Measurements from ENCODE around the gene RGS9. TPM values are rescaled to one million over a fixed set of nuclear protein-coding genes. Genes with fewer than 3 reads are reported as not detected.
A peak's percentile ranks its signal among the peaks of the same experiment; 100 is the strongest.

Gene RGS9
- total RNA-seq, 2 experiments from 2014 or later, result 13.7 to 26.4 TPM

- no TSS peak for BruUV-seq (replicated peaks)
- TF ChIP-seq, protein P1, sequence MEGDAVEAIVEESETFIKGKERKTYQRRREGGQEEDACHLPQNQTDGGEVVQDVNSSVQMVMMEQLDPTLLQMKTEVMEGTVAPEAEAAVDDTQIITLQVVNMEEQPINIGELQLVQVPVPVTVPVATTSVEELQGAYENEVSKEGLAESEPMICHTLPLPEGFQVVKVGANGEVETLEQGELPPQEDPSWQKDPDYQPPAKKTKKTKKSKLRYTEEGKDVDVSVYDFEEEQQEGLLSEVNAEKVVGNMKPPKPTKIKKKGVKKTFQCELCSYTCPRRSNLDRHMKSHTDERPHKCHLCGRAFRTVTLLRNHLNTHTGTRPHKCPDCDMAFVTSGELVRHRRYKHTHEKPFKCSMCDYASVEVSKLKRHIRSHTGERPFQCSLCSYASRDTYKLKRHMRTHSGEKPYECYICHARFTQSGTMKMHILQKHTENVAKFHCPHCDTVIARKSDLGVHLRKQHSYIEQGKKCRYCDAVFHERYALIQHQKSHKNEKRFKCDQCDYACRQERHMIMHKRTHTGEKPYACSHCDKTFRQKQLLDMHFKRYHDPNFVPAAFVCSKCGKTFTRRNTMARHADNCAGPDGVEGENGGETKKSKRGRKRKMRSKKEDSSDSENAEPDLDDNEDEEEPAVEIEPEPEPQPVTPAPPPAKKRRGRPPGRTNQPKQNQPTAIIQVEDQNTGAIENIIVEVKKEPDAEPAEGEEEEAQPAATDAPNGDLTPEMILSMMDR (conservative IDR thresholded peaks at IDR 0.05; ENCODE audit: low read length), result peak; percentile 98
- no peak for TF ChIP-seq EZH2phosphoT487 (IDR thresholded peaks at IDR 0.05; ENCODE audit: borderline replicate concordance, low read depth, low read length)
- H3K9me3 ChIP-seq (ENCODE audit: low read length), result no peaks in the 10 kb centered on the region
- peaks cover 20% of the 10 kb centered on the region for H3K4me1 ChIP-seq (ENCODE audit: insufficient read depth, low read length, poor library complexity, severe bottlenecking)
- no peak overlapping the region for H3K27ac ChIP-seq (ENCODE audit: low read depth, low read length, poor library complexity, severe bottlenecking)
- H4K20me1 ChIP-seq (ENCODE audit: insufficient read depth, low read length), result no peaks in the 10 kb centered on the region
- H2AFZ ChIP-seq (ENCODE audit: low read length), result peak overlapping the region; percentile 35; the same call in 1 of the 2 replicates
- no peaks in the 10 kb centered on the region for H3K79me2 ChIP-seq (ENCODE audit: insufficient read depth, low read depth, low read length)
- H3K36me3 ChIP-seq (ENCODE audit: insufficient read depth, low read length), result no peaks in the 10 kb centered on the region
- intact Hi-C loops (cut with micrococcal nuclease; ENCODE audit: unreplicated experiment), result loop anchor here (1.0 to 10.0 kb wide), 5 partner anchors 62 to 424 kb away; partner anchors contain the start of gene RGS9
- no peak overlapping the region for H3K4me3 ChIP-seq (ENCODE audit: low read depth, low read length, poor library complexity, severe bottlenecking)
- no peaks in the 10 kb centered on the region for H3K9me2 ChIP-seq (ENCODE audit: insufficient read depth, low read length)
- no peak overlapping the region for H3K4me2 ChIP-seq (ENCODE audit: low read length)
- peak; percentile 81 for DNase-seq (ENCODE audit: low spot score)
- ChIA-PET CTCF (ENCODE audit: unreplicated experiment) (interaction anchor here (1.1 kb wide), 1 partner anchor 17 kb away, joined by 4 read pairs; no protein-coding TSS in a partner anchor), POLR2A (interaction anchor here (0.6 kb wide), 1 partner anchor 124 kb away, joined by 5 read pairs; no protein-coding TSS in a partner anchor)
These were observed 61.6 kb downstream of the RGS9 start for GRCh38 chr17:65198653-65199382.

DNA sequence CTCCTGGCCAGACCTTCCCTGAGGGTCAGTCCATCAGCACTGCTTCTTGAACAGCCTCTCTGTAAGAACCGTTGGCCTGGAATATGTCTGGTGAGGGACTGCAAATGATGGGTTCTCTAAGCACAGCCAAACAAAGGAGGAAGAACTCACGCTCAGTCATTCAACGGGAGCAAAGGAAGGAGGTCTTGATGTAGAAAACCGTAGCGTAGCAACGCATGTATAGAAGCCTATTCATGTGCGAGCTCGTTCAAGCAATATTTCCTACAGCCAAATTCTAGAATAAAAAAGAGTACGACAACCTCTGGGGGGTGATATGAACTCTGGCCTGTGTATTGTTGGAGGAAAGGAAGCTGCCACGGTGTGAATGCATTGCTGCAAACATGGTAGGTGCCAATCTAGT, 64.2 kb downstream of the RGS9 start:
- Histone ChIP-seq H3K27ac (ENCODE audit: low read depth, low read length, poor library complexity, severe bottlenecking) (no peak overlapping the region), H3K9me3 (ENCODE audit: low read length) (no peaks in the 10 kb centered on the region), H4K20me1 (ENCODE audit: insufficient read depth, low read length) (no peaks in the 10 kb centered on the region), H3K79me2 (ENCODE audit: insufficient read depth, low read depth, low read length) (no peaks in the 10 kb centered on the region), H2AFZ (ENCODE audit: low read length) (no peak overlapping the region), H3K36me3 (ENCODE audit: insufficient read depth, low read length) (no peaks in the 10 kb centered on the region), H3K4me1 (ENCODE audit: insufficient read depth, low read length, poor library complexity, severe bottlenecking) (peaks cover 20% of the 10 kb centered on the region), H3K9me2 (ENCODE audit: insufficient read depth, low read length) (no peaks in the 10 kb centered on the region), H3K4me3 (ENCODE audit: low read depth, low read length, poor library complexity, severe bottlenecking) (no peak overlapping the region), H3K4me2 (ENCODE audit: low read length) (no peak overlapping the region)
- TF ChIP-seq, protein P1 (conservative IDR thresholded peaks at IDR 0.05; ENCODE audit: low read length), result no peak
- no peak for TF ChIP-seq EZH2phosphoT487 (IDR thresholded peaks at IDR 0.05; ENCODE audit: borderline replicate concordance, low read depth, low read length)
- CTCF ChIA-PET (ENCODE audit: unreplicated experiment), result no interaction called here
- DNase-seq (ENCODE audit: low spot score), result no peak
- POLR2A ChIA-PET, result no interaction called here
- intact Hi-C loops (cut with micrococcal nuclease; ENCODE audit: unreplicated experiment), result no loop called here
- no TSS peak for BruUV-seq (replicated peaks)

Data from OCI-LY7 (cell line).